Large intestine (tissue), 3 donors: ENCODE measurements around the gene DPM3. TPM values are rescaled to one million over a fixed set of nuclear protein-coding genes. Genes with fewer than 3 reads are reported as not detected.

Source experiments
- DNase-seq, 2 donors: peaks; one replicate each; pipeline versions ENCODE4 v3.0.0 to v3.0.0-alpha.2; 2013
- H3K27ac ChIP-seq: one replicate; pipeline ENCODE4 v1.5.1; 2013; ENCODE audit warnings: low read length
- H3K27me3 ChIP-seq: 2 replicates; pipeline ENCODE4 v1.6.1; 2013; ENCODE audit warnings: low read length; ENCODE audit not compliant: control insufficient read depth, insufficient read depth
- H3K36me3 ChIP-seq: 2 replicates; pipeline ENCODE4 v1.6.1; 2013; ENCODE audit warnings: low read length; ENCODE audit not compliant: control insufficient read depth, insufficient read depth
- H3K4me1 ChIP-seq: one replicate; pipeline ENCODE4 v1.6.1; 2013; ENCODE audit warnings: low read length; ENCODE audit not compliant: control insufficient read depth, insufficient read depth
- H3K4me3 ChIP-seq: one replicate; pipeline ENCODE4 v1.5.1; 2013; ENCODE audit warnings: low read length
- H3K9me3 ChIP-seq: one replicate; pipeline ENCODE4 v1.6.1; 2013; ENCODE audit warnings: mild to moderate bottlenecking, low read depth, low read length, moderate library complexity; ENCODE audit not compliant: control insufficient read depth
- WGBS: methylation state at CpG from one replicate; pipeline ENCODE4 v1.1.5; 2013; ENCODE audit warnings: low lambda C conversion rate; ENCODE audit not compliant: insufficient coverage; 5-methylcytosine and 5-hydroxymethylcytosine counted together
- polyA plus RNA-seq: library from polyadenylated mRNA; unstranded; fragments of 120-200 nt; gene quantifications from one replicate; pipeline ENCODE4 v1.2.1, GENCODE V29; 2013

The DPM3 gene
- polyA plus RNA-seq, 1 donor, result 59.1 TPM

DNA sequence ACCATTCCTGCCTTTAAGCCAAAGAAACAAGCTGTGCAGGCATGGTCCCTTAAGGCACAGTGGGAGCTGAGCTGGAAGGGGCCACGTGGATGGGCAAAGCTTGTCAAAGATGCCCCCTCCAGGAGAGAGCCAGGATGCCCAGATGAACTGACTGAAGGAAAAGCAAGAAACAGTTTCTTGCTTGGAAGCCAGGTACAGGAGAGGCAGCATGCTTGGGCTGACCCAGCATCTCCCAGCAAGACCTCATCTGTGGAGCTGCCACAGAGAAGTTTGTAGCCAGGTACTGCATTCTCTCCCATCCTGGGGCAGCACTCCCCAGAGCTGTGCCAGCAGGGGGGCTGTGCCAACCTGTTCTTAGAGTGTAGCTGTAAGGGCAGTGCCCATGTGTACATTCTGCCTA lies 6.0 kb downstream of the DPM3 start:
- no peaks in the 10 kb centered on the region for H3K27me3 ChIP-seq
- no CpG with 5 or more reads among the region's 1 CpG for WGBS
- H3K36me3 ChIP-seq, result peaks cover 45% of the 10 kb centered on the region
- peak overlapping the region; percentile 99 for H3K27ac ChIP-seq
- no peak for DNase-seq
- H3K4me3 ChIP-seq, result no peak overlapping the region
- peaks cover 50% of the 10 kb centered on the region for H3K4me1 ChIP-seq
- no peaks in the 10 kb centered on the region for H3K9me3 ChIP-seq

DNA sequence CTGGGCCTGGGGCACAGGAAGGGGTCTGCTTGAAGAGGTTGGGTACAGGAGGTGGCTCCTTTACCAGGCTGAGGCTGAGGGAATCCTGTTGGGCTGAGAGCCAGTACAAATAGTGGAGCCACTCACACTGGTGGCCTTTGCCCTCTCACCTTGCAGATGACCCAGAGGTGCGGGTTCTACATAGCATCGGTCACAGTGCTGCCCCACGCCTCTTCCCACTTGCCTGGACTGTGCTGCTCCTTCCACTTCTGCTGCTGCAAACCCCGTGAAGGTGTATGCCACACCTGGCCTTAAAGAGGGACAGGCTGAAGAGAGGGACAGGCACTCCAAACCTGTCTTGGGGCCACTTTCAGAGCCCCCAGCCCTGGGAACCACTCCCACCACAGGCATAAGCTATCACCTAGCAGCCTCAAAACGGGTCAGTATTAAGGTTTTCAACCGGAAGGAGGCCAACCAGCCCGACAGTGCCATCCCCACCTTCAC lies 6.5 kb downstream of the DPM3 start:
- Histone ChIP-seq H3K36me3 (peaks cover 45% of the 10 kb centered on the region), H3K4me1 (peaks cover 47% of the 10 kb centered on the region), H3K9me3 (no peaks in the 10 kb centered on the region), H3K27me3 (no peaks in the 10 kb centered on the region), H3K27ac (peak overlapping the region; percentile 99), H3K4me3 (no peak overlapping the region)
- no CpG with 5 or more reads among the region's 7 CpGs for WGBS
- no peak for DNase-seq

DNA sequence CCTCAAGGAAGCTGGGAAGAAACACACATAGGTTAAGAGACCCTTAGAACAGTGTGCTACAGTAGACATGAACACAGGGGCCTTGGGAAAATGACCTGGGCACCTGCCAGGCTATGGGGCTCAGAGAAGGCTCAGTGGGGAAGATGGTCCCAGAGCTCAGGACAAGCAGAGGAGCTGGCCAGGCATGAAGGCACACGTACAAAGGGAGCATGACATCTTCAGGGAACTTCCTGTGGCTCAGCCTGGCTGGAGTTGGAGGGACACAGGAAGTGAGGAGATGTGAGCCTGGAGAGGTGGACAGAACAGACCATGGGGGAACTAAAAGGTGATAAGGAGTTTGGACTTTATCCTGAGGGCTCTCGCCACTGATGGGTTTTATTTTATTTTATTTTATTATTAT lies 8.5 kb downstream of the DPM3 start:
- peak overlapping the region; percentile 1 for H3K27ac ChIP-seq
- H3K27me3 ChIP-seq, result peaks cover 4% of the 10 kb centered on the region
- H3K36me3 ChIP-seq, result peaks cover 32% of the 10 kb centered on the region
- H3K9me3 ChIP-seq, result no peaks in the 10 kb centered on the region
- no peak for DNase-seq
- peaks cover 45% of the 10 kb centered on the region for H3K4me1 ChIP-seq
- WGBS, result 60% methylated on average over 1 of the region's 2 CpGs
- H3K4me3 ChIP-seq, result no peak overlapping the region

DNA sequence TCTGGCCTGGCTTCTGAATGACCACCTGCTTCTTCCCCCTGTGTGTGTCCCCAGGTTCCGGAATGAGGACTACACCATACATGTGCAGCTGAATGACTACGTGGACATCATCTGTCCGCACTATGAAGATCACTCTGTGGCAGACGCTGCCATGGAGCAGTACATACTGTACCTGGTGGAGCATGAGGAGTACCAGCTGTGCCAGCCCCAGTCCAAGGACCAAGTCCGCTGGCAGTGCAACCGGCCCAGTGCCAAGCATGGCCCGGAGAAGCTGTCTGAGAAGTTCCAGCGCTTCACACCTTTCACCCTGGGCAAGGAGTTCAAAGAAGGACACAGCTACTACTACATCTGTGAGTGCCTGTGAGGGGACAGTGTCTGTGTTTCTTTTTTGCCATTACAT lies 9.0 kb downstream of the DPM3 start:
- Histone ChIP-seq H3K27ac (peak overlapping the region; percentile 92), H3K36me3 (peaks cover 32% of the 10 kb centered on the region), H3K27me3 (peaks cover 5% of the 10 kb centered on the region), H3K9me3 (no peaks in the 10 kb centered on the region), H3K4me1 (peaks cover 46% of the 10 kb centered on the region), H3K4me3 (peak overlapping the region; percentile 79)
- no peak for DNase-seq
- no CpG with 5 or more reads among the region's 8 CpGs for WGBS

DNA sequence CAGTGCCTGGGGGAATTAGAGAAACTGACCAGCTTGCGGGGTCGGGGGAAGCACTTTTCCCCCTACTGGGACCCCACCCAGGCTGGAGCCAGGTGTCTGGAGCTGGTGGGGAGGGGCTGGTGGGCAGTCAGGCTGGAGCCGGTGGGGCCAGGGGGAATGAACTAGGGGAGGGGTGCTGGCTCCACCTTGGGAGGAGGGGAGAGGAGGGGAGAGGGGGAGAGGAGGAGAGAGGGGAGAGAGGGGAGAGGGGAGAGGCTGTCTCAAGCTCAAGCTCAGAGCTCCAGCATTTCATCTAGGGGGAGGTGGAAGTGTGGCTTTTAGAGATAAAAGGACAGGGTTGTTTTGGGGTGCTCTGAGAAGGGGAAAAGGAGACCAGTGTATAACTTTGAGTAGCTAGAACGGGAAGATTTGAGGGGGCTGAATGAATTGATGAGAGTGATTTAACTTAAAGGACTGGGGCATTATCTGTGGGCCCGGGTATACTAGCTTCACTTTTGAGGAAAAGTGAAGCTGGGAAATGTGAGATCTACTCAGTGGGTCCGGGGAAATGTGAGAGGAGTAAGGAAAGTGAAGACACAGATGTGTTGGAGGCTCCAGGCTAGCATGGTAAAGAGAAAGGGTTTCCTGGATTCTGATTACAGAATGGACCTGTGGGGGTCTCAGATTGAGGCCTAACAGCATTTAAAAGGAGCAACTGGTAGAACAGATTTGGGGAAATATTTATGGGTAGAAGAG lies 9.9 kb downstream of the DPM3 start:
- no CpG with 5 or more reads among the region's 6 CpGs for WGBS
- Histone ChIP-seq H3K4me1 (peaks cover 54% of the 10 kb centered on the region), H3K36me3 (peaks cover 32% of the 10 kb centered on the region), H3K9me3 (no peaks in the 10 kb centered on the region), H3K27me3 (peaks cover 10% of the 10 kb centered on the region), H3K4me3 (peak overlapping the region; percentile 79), H3K27ac (peak overlapping the region; percentile 92)
- DNase-seq, result peak in 1 of 2 donors; percentile 40

DNA sequence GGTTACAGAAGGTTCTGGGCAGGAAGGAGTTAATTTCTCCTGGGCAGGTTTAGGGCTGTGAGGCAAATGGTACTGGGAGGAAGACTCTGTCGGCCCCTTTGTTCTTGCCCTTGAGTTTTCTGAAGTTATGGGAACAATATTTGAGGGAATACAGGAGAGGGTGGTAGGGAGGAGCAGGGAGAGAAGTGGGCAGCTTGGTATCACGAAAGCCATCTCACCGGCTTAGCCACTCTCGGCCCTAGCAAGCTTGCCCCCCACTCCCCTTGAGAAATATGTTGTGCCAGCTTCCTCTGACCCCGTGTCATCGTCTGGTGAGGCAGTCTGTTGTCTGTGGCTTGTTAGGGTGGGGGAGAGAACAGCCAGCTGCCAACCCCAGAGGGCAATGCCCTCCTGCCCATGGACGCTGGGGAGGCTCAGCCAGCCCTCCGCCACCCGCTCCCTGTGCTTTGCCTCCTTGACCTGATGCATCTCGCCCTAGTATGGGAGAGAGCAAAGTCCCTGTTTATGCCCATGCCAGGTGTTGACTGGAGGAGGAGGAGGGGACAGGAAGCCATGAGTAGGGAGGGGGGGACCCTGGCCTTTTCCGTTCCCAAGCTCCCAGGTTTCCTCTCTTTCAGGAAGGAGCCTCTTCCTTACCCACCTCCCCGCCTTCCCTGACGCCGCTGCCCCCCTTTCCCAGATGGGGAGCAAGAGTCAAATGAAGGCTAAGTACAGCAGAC lies 11.4 kb downstream of the DPM3 start:
- Histone ChIP-seq H3K27ac (peak overlapping the region; percentile 92), H3K36me3 (peaks cover 22% of the 10 kb centered on the region), H3K9me3 (no peaks in the 10 kb centered on the region), H3K4me3 (peak overlapping the region; percentile 79), H3K4me1 (peaks cover 54% of the 10 kb centered on the region), H3K27me3 (peaks cover 10% of the 10 kb centered on the region)
- no CpG with 5 or more reads among the region's 14 CpGs for WGBS
- peak; percentile 89 to 94 for DNase-seq

DNA sequence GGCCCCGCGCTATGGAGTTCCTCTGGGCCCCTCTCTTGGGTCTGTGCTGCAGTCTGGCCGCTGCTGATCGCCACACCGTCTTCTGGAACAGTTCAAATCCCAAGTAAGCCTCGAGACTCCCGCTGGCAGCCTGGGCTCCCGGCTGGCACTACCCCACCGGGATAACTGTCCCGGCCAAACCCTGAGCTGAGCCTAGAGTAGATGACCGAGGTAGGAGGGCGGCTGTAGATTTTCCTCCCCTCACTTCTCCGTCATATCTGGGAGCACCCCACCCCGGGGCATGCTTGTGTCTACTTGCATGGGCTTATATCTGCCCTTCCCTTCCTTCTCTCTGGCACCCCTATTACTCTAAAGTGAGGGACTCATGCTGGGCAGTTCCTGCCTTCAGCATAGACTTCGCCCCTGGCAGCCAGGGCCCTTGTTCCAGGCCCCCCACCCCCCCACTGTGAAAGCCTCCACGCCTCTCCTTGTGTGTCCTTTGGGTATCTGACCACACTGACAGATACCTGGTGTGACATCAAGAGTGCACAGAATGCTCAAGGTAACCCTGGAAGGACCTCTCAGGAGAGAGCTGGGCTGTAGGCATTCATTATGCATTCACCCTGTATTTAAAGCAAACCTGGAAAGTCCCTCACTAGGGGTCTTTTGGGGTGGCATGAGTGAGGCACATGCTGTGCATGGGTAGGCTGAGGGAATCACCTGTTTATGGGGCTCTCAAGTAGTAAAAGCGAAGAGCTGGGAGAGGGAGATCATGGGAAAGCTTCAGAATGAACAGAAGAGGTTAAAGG lies 12.2 kb downstream of the DPM3 start:
- Histone ChIP-seq H3K27me3 (peaks cover 10% of the 10 kb centered on the region), H3K36me3 (peaks cover 14% of the 10 kb centered on the region), H3K9me3 (no peaks in the 10 kb centered on the region), H3K27ac (peak overlapping the region; percentile 92), H3K4me1 (peaks cover 51% of the 10 kb centered on the region), H3K4me3 (peak overlapping the region; percentile 79)
- WGBS, result no CpG with 5 or more reads among the region's 17 CpGs
- DNase-seq, result peak in 1 of 2 donors; percentile 28

DNA sequence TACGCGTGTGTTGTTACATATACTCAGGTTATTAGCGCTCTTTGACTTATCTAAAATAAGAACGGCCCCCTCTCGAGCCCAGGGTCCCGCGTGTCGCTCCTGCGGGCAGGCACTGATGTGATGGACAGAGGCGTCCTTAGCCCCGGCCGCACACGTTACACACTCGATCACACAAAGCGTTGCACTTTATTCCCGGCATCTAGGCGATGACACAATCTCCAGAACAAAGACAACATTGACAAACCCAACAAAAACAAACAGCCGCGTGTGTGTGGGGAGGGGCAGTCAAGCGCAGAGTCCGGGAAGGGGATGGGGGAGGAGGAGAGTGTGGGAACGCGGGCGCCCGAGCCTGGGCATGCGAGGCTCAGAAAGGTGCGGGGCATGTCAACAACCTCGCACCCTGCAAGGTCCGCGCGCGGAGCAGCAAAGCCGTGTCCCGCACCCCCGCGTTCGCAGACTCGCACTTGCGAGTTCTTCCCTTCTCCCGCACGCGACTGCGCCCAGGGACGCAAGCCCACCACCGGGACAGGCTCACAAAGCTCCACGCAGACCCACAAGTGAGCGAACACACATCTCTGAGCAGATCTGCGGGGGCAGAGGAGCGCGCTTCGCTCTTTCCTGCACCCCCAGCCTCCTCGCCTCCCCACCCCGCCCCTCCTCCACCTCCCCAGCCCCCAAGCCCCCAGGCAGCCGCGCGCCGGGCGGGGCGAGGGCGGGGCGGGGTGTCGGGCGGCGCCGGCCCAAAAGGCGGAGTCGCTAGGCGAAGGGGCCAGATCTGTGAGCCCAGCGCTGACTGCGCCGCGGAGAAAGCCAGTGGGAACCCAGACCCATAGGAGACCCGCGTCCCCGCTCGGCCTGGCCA lies 13.0 kb downstream of the DPM3 start, which contains the start of gene EFNA1:
EFNA1 (plus strand) TSS at position 772 of the 862 bp plus-strand sequence. CDS start 102 bp downstream, outside the sequence.
- peaks cover 10% of the 10 kb centered on the region for H3K27me3 ChIP-seq
- 0% methylated on average over 1 of the region's 76 CpGs for WGBS
- H3K4me1 ChIP-seq, result peaks cover 51% of the 10 kb centered on the region
- H3K36me3 ChIP-seq, result peaks cover 12% of the 10 kb centered on the region
- H3K4me3 ChIP-seq, result peak within 1 kb of the TSS; percentile 79
- peak within 1 kb of the TSS; percentile 95 for H3K27ac ChIP-seq
- H3K9me3 ChIP-seq, result no peaks in the 10 kb centered on the region
- peak; percentile 84 to 93 for DNase-seq

DNA sequence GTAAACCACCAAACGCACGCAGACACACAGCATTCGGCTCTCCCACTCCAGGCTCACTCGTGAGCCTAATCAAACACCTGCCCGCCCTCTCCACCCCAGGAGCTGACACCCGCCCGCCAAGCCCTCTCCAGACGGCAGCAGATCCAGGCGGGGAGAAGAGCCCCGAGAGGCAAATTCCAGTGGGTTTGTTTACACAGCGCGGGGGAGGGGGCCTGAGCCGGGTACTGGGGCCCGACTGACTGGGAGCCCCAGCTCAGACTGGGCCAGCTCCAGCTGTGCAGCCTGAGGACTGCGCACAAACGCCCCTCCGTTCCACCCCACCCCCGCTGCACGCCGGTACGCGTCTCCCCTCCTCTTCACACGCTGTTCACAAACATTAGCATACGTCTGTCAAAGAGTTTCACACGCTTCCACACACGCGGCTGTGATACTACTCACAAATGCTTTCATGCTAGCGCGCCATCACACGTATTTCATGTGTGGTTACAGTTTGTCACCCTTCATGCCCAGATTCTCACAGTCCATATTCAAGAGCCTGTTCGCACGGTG lies 13.7 kb downstream of the DPM3 start:
- Histone ChIP-seq H3K4me1 (peaks cover 47% of the 10 kb centered on the region), H3K27ac (peak overlapping the region; percentile 95), H3K36me3 (peaks cover 7% of the 10 kb centered on the region), H3K4me3 (peak overlapping the region; percentile 79), H3K9me3 (no peaks in the 10 kb centered on the region), H3K27me3 (peaks cover 10% of the 10 kb centered on the region)
- no CpG with 5 or more reads among the region's 32 CpGs for WGBS
- DNase-seq, result peak; percentile 78 to 90
